ENCODE measurements around the gene SYT8.

DNA sequence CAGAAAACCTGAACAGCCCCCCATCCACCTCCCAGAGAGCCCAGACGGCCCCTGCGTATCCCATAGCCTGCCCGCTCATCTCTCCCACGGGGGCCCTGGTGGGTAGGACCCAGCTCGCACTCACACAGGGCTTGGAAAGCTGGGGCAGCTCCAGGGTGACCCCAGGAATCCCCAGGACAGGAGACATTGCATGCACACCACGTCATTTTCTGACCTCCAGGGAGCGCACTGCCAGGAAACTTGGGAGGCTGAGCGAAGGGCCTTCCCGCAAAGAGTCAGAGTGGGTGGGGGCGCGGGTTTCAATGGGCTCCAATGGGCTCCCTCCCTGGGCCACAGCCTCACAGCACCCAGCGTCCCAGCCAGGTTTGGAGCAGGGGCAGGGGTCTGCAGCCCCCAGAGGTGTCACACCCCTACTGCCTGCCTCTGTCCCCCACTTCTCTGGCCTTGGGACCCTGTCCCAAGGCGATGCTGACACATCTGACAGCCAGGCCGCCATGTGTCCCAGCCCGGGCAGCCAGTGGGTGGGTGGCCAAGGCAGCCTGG lies 8.2 kb upstream of the SYT8 start:
- TF ChIP-seq CTCF (IDR thresholded peaks at IDR 0.05) (no peak), POLR2AphosphoS5 (IDR thresholded peaks at IDR 0.05; ENCODE audit: insufficient read depth in 1 of 2, low read depth in 1 of 2) (no peak), POLR2A (IDR thresholded peaks at IDR 0.05) (no peak)

Data from vagina (tissue), 2 donors.